MM.1S (cell line): ENCODE data around the gene CELF4.

Experiments used
- EZH2phosphoT487 ChIP-seq: fragments of 300-600 bp; sonication (generic); IDR thresholded peaks from 2 replicates; pipeline ENCODE4 v1.6.1; 2018; ENCODE audit warnings: antibody characterized with exemption, low read length
- TF ChIP-seq, protein P1 (sequence below): fragments of 300-600 bp; sonication (generic); IDR thresholded peaks from 2 replicates; pipeline ENCODE4 v1.5.1; 2016; ENCODE audit warnings: antibody characterized with exemption, low read length, mixed read lengths

DNA sequence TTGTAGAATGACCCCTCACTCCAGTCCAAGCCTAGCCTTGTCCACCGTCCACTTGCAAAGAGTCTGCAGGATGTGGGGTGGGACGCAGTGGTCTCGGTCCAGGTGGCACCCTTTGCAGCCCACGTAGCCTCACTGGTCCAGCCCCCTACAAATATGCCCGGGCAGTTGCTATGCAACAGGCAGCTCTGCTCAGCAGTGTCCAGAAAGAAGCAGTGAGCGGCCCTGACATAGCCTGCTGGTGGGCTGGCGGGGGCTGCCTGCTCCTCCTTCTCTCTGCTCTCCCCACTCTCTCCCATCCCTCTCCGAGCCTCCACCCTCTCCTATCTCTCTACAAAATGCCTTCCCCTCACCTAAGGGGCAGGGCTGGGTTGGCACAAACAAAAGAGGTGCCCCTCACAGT, 233.4 kb downstream of the CELF4 start:
- TF ChIP-seq, protein P1, sequence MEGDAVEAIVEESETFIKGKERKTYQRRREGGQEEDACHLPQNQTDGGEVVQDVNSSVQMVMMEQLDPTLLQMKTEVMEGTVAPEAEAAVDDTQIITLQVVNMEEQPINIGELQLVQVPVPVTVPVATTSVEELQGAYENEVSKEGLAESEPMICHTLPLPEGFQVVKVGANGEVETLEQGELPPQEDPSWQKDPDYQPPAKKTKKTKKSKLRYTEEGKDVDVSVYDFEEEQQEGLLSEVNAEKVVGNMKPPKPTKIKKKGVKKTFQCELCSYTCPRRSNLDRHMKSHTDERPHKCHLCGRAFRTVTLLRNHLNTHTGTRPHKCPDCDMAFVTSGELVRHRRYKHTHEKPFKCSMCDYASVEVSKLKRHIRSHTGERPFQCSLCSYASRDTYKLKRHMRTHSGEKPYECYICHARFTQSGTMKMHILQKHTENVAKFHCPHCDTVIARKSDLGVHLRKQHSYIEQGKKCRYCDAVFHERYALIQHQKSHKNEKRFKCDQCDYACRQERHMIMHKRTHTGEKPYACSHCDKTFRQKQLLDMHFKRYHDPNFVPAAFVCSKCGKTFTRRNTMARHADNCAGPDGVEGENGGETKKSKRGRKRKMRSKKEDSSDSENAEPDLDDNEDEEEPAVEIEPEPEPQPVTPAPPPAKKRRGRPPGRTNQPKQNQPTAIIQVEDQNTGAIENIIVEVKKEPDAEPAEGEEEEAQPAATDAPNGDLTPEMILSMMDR, result no peak
- TF ChIP-seq EZH2phosphoT487, result no peak
